GM19455 (cell line): ENCODE results near the gene RFXAP.

Experiments used
- ATAC-seq: cut with Tn5 transposase; IDR thresholded peaks from one replicate; pipeline ENCODE4 v1.9.1; 2021; ENCODE audit not compliant: unreplicated experiment

The RFXAP gene

GRCh38 chr13:36815062-36815461, 4.0 kb upstream of the RFXAP start:
- ATAC-seq: no peak

GRCh38 chr13:36817996-36818803, 822 bp upstream of the RFXAP start:
- peak; percentile 0 for ATAC-seq

- ATAC-seq: peak; percentile 12
These were observed 693 bp downstream of the RFXAP start for GRCh38 chr13:36819739-36820090.

GRCh38 chr13:36820222-36820621, 1.2 kb downstream of the RFXAP start:
- peak; percentile 53 for ATAC-seq

GRCh38 chr13:36822785-36823184, 3.8 kb downstream of the RFXAP start:
- ATAC-seq: no peak

DNA sequence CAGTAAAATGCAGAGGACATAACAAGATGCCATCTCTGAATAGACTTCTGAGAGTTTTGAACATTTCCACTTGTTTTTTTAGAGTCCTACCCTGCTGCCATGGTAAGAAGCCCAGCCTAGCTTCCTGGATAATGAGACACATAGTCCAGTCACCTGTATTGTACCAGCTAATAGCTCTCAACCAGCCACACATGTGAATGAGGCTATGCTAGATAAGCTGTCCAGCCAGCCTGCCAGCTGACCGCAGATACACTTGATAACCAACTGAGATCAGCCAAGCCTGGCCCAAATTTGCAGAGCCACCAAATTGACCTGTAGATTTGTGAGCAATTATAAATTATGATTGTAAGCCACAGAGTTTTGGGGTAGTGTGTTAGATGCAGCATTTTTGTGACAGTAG, 10.7 kb downstream of the RFXAP start:
- ATAC-seq: no peak

DNA sequence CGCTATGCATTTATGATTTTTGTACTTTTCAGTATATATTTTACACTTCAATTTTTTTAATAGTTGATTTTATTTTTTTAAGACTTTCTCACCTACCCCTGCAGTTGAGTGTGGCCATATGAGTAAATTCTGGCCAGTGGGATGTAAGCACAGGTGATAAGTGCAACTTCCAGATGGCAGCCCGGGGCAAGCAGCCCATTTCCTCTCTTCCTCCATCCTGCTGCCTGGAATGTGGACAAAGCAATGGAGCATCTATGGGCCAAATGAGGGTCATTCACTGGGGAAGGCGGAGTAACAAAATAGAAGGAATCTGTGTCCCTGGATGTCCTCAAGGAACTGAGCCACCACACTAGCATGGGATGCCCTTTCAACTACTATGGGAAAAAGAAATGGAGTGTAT, 12.3 kb downstream of the RFXAP start:
- ATAC-seq: no peak

- ATAC-seq: no peak
These were observed 15.3 kb downstream of the RFXAP start for GRCh38 chr13:36834299-36834698.

- ATAC-seq: no peak
These were observed 18.5 kb downstream of the RFXAP start for GRCh38 chr13:36837354-36838092.

DNA sequence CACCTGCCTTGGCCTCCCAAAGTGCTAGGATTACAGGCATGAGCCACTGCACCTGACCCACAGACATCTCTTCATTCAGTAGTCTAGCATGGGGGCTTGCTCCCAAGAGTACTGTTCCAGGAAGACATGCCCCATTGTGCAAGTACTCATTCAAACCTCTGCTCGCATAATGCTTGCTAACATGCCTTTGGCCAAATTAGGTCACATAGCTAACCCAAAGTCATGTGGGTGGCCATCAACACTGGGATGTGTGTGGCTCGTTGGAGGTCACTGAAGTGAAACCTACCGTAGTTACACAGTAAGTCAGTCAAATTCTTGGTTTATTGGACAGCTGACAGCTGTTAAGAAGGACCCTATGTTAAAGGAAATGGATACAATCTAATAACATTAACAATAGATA, 20.3 kb downstream of the RFXAP start:
- no peak for ATAC-seq

DNA sequence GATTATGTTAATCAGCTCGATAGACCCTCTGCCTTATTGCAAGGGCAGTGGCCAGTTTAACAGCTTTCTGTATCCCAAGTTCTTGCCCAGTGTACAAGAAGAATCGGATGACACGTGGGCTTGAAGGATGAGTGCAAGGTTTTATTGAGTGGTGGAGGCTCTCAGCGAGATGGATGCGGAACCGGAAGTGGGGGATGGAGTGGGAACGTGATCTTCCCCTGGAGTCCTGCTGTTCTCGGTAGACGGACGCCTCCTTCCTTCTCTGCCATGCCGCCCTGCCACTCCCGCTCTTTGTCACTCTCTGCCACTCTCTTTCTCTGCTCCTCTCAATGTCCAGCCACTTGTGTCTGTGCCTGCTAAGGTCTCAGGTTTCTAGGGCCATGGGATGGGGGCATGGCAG, 21.0 kb downstream of the RFXAP start:
- no peak for ATAC-seq

GRCh38 chr13:36840718-36841250, 21.8 kb downstream of the RFXAP start:
- no peak for ATAC-seq

DNA sequence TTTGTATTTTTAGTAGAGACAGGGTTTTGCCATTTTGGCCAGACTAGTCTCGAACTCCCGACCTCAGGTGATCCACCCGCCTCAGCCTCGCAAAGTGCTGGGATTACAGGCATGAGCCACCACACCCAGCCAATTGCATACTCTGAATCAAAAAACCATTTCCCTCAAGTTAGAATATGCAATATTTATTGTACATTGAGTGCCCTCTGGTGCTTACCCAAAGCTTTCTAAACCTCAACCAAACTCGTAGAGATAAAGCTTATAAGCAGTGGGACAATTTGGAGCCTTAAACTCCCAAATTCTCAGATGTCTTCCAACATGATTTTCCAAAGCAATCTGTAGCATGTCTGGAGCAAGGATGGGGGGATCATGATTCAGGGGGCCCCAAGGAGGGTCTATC, 22.4 kb downstream of the RFXAP start:
- no peak for ATAC-seq

DNA sequence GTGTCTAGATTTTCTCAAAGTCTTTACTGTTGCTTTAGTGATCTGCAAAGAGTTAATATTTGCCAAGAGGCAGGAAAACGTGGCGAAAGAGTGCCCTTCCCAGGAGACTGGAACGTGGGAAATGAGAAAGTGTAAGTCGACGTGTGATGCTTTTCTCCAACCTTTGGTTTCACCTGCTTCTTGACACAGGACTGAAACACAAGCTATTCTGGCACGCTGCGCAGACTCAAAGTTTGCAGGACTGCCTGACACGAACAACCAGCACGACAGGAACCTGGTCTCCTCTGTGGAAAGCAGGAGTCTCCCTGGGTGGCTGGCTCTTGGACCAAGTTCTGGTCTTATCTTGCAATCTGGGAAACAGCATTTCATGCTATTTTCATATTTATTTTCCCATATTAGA, 28.6 kb downstream of the RFXAP start:
- no peak for ATAC-seq

DNA sequence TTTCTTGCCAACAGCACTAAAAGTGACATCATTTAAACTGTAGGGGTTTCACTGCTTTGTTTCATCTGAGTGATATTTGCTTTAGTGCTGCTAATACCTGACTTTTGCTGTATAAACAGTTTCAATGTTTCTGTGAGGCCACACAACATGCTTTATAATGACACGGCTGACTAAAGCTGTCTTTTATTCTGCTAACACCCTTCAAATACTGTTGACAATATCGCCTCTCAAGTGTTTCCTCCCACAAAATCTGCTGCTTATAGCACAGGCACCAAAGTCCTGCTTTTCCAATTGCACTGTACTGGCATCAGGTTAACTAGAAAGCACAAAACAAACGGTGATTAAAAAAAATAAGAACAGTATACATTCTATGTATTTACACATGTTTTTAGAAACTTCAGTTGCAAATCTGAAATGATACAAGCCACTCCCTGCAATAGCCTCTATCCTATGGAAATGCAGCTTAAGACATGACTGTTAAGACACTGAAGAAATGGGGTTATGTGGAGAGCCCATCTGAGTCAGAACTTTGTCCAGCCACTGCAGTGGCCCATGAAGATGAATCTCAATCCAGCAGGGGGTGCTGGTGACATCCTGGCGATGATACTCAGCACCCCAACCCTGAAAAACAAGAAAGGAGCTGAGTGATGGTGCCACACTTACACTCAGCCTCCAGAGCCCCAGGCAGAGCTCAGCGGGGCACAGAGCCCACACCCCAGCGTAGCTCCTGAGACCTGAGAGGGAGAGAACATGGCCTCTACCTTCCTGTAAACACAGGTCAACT, 29.4 kb downstream of the RFXAP start:
- ATAC-seq: peak; percentile 82

- ATAC-seq: no peak
These were observed 31.9 kb downstream of the RFXAP start for GRCh38 chr13:36850790-36851438.

DNA sequence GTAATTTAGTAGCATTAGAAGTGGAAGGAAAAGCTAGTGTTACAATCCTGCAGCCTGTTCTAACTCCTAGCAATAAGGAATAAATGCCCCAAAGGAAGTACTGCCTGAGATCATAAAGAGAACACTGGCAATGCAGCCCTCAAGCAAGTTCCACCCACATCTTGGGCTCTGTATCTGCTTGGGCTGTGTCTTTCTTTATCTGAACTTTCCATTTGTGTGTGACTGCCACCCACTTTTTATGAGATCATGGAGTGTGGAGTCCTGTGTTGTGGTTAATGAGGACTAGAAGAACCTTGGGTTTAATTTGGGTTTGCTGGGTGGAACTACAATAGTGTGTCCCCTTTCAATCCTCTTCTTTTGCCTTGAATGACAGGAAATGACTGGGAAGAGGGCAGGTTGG, 38.2 kb downstream of the RFXAP start:
- no peak for ATAC-seq

- no peak for ATAC-seq
These were observed 39.3 kb downstream of the RFXAP start for GRCh38 chr13:36858290-36858689.

- ATAC-seq: no peak
These were observed 40.2 kb downstream of the RFXAP start for GRCh38 chr13:36859259-36859658.

- ATAC-seq: no peak
These were observed 43.1 kb downstream of the RFXAP start for GRCh38 chr13:36862002-36862685.
